Pons (tissue), 1 donor: ENCODE measurements around the gene SLC38A10.

Experiments used
- DNase-seq: peaks from one replicate; pipeline ENCODE4 v3.0.0-alpha.2; 2016; ENCODE audit warnings: low spot score

Gene SLC38A10

GRCh38 chr17:81277946-81278693 lies 17.0 kb downstream of the SLC38A10 start:
- DNase-seq, result no peak

- peak; percentile 44 for DNase-seq
Observed at GRCh38 chr17:81277421-81277820, 17.7 kb downstream of the SLC38A10 start.

DNA sequence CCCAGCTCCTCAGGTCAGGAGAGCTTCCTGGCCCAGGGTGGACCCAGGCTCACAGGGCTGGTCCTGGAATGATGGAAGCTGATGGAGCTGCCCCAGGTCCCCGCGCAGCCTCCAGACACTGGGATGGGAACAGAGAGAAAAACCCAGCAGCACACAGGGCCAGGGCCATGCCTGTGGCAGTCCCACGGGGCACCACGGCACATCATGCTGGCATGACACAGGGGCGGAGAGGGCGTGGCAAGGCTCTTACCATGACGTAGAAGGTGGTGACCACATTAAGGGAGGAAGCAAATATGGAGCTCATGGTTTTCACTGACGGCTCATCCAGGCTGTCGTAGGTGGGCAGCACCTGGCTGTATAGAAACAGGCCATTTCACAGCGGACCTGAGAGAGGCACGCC lies 18.3 kb downstream of the SLC38A10 start:
- DNase-seq, result no peak

GRCh38 chr17:81274471-81274855 lies 20.6 kb downstream of the SLC38A10 start:
- no peak for DNase-seq

GRCh38 chr17:81273698-81274470 lies 21.2 kb downstream of the SLC38A10 start:
- no peak for DNase-seq

- no peak for DNase-seq
Observed at GRCh38 chr17:81272616-81273015, 22.5 kb downstream of the SLC38A10 start.

GRCh38 chr17:81271226-81271625 lies 23.9 kb downstream of the SLC38A10 start:
- DNase-seq, result no peak

DNA sequence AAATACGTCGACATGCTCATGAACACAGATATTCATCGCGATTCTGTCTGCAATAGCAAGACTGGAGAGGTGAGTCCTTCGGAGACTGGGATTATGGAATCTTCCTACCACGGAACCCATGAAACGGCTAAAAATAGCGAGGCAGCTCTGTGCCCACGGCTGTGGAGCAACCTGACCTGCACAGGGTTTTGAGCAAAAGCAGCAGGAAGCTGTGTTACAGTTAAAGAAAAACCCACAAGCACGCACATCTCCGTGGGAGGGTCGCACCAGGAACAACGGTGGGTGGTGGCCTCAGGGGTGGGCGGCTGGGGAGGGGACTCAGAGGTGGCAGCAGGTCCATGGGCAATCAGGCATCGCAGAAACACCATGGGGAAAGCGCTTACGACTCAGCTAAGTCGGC lies 24.8 kb downstream of the SLC38A10 start:
- no peak for DNase-seq

GRCh38 chr17:81267390-81268067 lies 27.6 kb downstream of the SLC38A10 start:
- no peak for DNase-seq

GRCh38 chr17:81265576-81265975 lies 29.5 kb downstream of the SLC38A10 start:
- no peak for DNase-seq

GRCh38 chr17:81264640-81265039 lies 30.5 kb downstream of the SLC38A10 start:
- no peak for DNase-seq

DNA sequence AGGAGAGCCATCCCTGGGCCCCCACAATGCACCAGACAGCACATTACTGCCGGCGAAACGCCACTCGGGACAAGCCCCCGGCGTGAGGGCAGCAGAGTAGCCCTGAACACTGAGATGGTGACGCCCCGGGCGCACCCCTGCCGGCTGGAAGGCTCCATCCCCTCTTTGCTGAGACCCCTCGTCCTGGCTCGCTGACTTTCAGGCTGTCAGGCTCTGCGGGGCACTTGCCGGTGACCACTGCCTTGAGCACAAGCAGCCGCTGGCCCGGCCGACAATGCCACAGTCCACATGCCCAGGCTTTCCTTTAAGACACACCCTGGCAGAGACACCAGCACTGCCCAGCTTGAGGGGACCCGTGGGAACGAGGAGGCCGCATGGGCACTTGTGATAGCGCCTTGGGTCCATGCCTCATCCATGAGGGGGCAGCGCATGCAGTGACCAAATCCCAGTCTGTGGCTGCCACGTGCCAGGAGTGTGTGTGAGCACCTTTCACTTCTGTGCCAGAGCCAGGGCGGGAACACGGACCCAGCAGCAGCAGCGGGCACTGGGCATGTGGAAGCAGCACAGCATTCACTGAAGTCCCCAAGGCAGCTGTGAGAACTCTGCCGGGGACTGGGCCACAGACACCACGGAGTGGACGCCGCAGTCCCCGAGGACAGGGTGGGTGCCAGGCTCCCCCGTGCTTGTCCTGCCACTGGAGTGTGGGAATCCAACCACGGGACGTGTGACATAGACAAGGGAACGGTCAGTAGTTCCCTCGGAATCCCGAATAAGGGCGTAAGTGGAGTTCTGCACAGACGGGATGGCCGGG lies 31.5 kb downstream of the SLC38A10 start:
- no peak for DNase-seq

DNA sequence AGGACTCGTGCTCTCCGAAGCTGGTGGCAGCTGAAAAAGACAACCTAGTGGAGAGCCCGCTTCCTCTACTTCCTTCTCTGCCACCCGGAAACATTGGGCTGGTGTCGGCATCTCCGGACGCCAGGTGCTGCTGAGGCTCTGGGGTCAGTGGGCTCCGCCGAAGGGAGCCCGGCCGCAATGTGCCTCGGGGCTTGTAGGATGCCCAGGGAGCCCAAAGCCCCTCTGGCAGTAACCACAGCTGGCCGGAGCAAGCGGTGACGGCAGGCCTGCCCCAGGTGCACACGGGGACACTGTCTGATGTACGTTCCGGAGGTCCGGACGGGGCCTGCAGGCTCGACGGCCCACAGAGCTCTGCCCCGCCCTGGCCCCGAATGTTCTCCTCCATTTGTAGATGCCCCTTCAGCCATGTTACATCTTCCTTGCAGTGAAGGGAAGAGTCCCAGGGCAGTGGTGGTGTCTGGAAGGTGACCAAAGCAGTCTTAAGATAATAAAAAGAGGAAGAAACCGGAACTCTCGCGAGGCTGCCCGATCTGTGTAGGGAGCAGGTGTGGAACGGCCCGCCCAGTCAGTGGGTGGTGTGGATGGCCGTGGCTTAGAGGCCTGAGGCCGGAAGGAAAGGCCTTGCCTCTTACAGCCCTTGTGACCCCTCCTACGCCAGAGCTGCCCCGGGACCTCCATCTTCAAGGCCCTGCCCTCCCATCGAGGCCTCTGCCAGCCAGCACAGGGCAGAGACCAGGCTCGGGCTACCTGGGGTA lies 33.3 kb downstream of the SLC38A10 start:
- DNase-seq, result no peak

GRCh38 chr17:81261096-81261495 lies 34.0 kb downstream of the SLC38A10 start:
- no peak for DNase-seq

GRCh38 chr17:81260641-81261040 lies 34.5 kb downstream of the SLC38A10 start:
- no peak for DNase-seq

- no peak for DNase-seq
Observed at GRCh38 chr17:81260171-81260570, 34.9 kb downstream of the SLC38A10 start.

GRCh38 chr17:81259058-81259605 lies 36.0 kb downstream of the SLC38A10 start:
- DNase-seq, result no peak

DNA sequence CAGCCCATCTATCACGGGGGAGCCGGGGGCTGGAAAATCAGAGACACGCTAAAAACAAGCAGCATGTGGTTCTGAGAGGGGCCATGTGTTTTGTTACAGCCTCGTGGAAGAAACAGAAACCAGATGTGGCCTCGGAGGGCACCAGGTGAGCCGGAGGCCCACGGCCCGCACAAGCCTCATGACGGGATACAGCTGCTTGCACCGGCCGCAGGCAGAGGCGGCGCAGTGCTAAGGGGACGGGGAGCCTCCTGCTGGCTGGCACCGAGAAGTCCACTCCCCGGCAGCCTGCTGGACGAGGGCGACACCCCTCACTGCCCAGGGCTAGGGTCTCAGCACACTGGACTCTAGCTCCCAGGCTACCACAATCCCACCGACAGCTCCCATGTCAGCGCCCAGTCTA lies 36.8 kb downstream of the SLC38A10 start:
- DNase-seq, result no peak

DNA sequence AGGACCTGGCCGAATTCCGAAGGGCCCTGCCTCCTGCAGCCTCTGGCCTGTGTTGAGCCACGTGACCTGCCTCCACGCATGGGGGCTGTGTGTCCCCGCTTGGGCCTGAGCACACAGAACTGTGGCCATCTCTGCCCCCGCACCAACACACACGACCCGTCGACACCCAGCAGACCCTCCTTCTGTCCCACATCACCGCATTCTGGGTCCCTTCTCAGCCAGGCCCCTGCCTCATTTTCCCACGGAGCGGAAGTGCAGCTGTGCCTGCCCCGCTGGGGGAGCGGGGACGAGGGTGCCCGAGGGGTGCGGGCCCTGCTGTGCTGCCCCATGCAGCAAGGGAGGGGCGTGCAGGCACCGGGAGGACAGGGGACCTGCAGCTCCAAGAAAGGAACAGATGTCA lies 37.6 kb downstream of the SLC38A10 start:
- no peak for DNase-seq

DNA sequence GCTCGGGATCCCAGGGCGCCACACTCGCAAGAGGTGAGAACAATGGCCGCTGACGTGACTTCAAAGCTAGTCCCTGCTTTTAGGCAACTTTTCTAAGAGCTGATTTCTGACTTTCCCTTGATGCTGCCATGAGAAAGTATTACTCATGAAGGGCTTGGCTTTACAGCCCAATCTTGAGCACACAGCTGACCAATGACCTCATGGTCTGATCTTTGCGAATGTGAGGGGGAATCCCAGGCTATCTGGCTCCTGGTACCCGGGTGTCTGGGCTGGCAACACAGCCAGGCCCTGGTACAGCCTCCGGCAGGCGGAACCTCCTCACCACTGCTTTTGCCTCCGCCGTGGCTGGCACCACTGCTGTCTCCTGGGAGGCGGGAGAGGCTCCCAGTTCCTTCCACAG lies 38.5 kb downstream of the SLC38A10 start:
- no peak for DNase-seq
